ENCODE results near the gene ATG9B.

DNA sequence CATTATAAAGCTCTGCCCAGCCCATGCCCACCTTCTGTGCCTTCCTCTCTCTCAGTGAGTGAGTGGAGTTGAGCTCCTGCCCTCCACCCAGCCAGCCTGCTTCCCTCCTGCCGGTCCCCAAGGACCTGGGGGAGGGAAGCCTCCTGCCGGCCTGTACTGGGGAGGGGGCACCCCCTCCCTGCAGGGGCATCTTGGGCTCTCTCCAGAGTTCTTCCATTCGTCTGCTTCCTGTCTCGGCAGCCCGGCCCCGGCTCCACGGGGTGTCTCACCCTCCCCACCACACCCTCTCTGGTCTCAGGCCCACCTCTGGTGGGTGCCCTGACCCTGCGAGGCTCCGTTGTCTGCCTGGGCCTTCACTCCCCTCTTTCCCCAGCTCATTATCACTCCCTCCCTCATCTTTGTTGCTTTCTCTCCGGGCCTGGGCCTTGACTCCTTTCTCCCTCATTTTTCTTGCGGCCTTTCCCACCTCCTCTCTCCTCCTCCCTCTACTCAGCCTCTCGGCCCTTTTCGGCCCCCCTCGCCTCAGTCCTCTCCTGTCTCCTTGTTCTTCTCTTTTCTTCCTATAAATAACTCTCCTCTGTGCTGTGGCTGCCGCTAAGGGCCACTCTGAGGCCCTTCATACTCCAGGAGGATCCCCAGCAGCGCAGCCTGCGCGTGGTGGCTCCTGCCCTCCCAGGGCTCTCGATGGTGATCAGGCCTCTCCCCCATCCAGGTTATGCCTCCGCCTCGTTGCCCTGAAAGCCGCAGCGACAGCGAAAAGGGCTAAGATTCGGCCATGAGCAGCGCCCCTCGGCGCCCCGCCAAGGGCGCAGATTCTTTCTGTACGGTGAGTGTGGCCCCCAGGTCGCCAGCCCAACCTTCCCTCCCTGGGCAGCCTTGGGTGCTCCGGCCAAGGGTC is 37.2 kb upstream of the ATG9B start:
- TF ChIP-seq, protein P1, sequence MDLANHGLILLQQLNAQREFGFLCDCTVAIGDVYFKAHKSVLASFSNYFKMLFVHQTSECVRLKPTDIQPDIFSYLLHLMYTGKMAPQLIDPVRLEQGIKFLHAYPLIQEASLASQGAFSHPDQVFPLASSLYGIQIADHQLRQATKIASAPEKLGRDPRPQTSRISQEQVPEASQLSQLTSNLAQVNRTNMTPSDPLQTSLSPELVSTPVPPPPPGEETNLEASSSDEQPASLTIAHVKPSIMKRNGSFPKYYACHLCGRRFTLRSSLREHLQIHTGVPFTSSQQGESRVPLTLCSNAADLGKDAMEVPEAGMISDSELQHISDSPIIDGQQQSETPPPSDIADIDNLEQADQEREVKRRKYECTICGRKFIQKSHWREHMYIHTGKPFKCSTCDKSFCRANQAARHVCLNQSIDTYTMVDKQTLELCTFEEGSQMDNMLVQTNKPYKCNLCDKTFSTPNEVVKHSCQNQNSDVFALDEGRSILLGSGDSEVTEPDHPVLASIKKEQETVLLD (CRISPR knock-in tag; IDR thresholded peaks at IDR 0.05; ENCODE audit: low read depth) = no peak
- TF ChIP-seq ZNF775 (CRISPR knock-in tag; IDR thresholded peaks at IDR 0.05; ENCODE audit: borderline replicate concordance) (no peak), JUND (CRISPR knock-in tag; IDR thresholded peaks at IDR 0.05) (no peak), TAF15 (IDR thresholded peaks at IDR 0.05; ENCODE audit: low read depth, low read length, poor library complexity, severe bottlenecking) (no peak)
- TF ChIP-seq, protein P2, sequence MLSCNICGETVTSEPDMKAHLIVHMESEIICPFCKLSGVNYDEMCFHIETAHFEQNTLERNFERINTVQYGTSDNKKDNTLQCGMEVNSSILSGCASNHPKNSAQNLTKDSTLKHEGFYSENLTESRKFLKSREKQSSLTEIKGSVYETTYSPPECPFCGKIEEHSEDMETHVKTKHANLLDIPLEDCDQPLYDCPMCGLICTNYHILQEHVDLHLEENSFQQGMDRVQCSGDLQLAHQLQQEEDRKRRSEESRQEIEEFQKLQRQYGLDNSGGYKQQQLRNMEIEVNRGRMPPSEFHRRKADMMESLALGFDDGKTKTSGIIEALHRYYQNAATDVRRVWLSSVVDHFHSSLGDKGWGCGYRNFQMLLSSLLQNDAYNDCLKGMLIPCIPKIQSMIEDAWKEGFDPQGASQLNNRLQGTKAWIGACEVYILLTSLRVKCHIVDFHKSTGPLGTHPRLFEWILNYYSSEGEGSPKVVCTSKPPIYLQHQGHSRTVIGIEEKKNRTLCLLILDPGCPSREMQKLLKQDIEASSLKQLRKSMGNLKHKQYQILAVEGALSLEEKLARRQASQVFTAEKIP (CRISPR knock-in tag; IDR thresholded peaks at IDR 0.05; ENCODE audit: borderline replicate concordance) = no peak
